HepG2 (cell line): ENCODE data around the gene SAYSD1. TPM values are rescaled to one million over a fixed set of nuclear protein-coding genes. Genes with fewer than 3 reads are reported as not detected.

Experiments
- ATAC-seq: fragments of 200-7000 bp; cut with Tn5 transposase; 3 replicates; pipeline ENCODE4 v1.9.1; 2020; ENCODE audit warnings: mild to moderate bottlenecking, moderate library complexity
- BruUV-seq: library from RNA; stranded (reverse); fragments of 400-500 nt; replicated peaks from 2 replicates; lab custom pipeline; 2021; lab: Mats Ljungman, UMichigan
- CTCF ChIA-PET: fragments of 300-600 bp; formaldehyde crosslinking; extraction: SDS; loops from one replicate; lab custom pipeline; 2021; ENCODE audit warnings: low total read pairs, inconsistent platforms, low intra/inter-chr PET ratio; lab: Yijun Ruan, JAX
- POLR2A ChIA-PET: fragments of 350-600 bp; sonication (Branson Sonifier 250); formaldehyde crosslinking; loops from one replicate; lab custom pipeline; 2020; ENCODE audit warnings: antibody characterized with exemption, inconsistent platforms; lab: Yijun Ruan, JAX
- DNase-seq: peaks from one replicate; pipeline ENCODE4 v3.0.0-alpha.2; 2015; ENCODE audit warnings: low spot score
- FAIRE-seq: peaks from 3 replicates; lab custom pipeline; 2011; peaks lifted over from hg19 to GRCh38; lab: Jason Lieb, UNC
- H2AFZ ChIP-seq: one replicate; pipeline ENCODE4 v1.6.1; 2011; ENCODE audit warnings: low read length, inconsistent platforms
- H3K27ac ChIP-seq: fragments of 300-600 bp; 3 replicates; pipeline ENCODE4 v1.8.0; 2011; ENCODE audit warnings: mixed run types, mild to moderate bottlenecking, mixed read lengths, low read length, inconsistent platforms; ENCODE audit not compliant: insufficient read depth; ENCODE audit errors: extremely low read length
- H3K27me3 ChIP-seq, 2 experiments: fragments of 200-600 bp in 1 of 2; 2 replicates in 1 of 2; 3 replicates in 1 of 2; pipeline versions ENCODE4 v1.6.0 to v1.8.0; 2011; ENCODE audit warnings: low read length in 2 of 2, mild to moderate bottlenecking in 2 of 2, moderate library complexity in 2 of 2, inconsistent platforms in 1 of 2; ENCODE audit not compliant: insufficient read depth in 2 of 2, control insufficient read depth in 1 of 2
- H3K36me3 ChIP-seq, 2 experiments: fragments of 200-600 bp in 1 of 2; replicated peaks in 1 of 2; 2 replicates in 1 of 2; 3 replicates in 1 of 2; pipeline versions ENCODE4 v1.5.1 to v1.8.0; 2011; ENCODE audit warnings: low read length in 2 of 2, inconsistent platforms in 1 of 2; ENCODE audit not compliant: insufficient read depth in 2 of 2, control insufficient read depth in 1 of 2
- H3K4me1 ChIP-seq: 2 replicates; pipeline ENCODE4 v1.5.1; 2012; ENCODE audit warnings: low read length, inconsistent platforms; ENCODE audit not compliant: insufficient read depth
- H3K4me2 ChIP-seq: 2 replicates; pipeline ENCODE4 v1.6.0; 2011; ENCODE audit warnings: low read depth, low read length, inconsistent platforms
- H3K4me3 ChIP-seq, 3 experiments: fragments of 200-600 bp in 1 of 3; sonication (generic), shearing (Covaris generic) in 1 of 3; replicated peaks in 1 of 3; 2 replicates each; pipeline ENCODE4 v1.5.1; 2011 to 2016; ENCODE audit warnings: low read length in 3 of 3, inconsistent platforms in 2 of 3, low read depth in 2 of 3, mild to moderate bottlenecking in 2 of 3, control low read depth in 1 of 3, mixed read lengths in 1 of 3; ENCODE audit not compliant: insufficient read depth in 1 of 3
- H3K79me2 ChIP-seq: one replicate; pipeline ENCODE4 v1.6.1; 2011; ENCODE audit warnings: low read length, inconsistent platforms; ENCODE audit not compliant: insufficient read depth
- H3K9ac ChIP-seq: 2 replicates; pipeline ENCODE4 v1.6.0; 2011; ENCODE audit warnings: mild to moderate bottlenecking, low read depth, low read length, inconsistent platforms; ENCODE audit not compliant: insufficient read depth
- H3K9me3 ChIP-seq: 2 replicates; pipeline ENCODE4 v1.5.1; 2012; ENCODE audit warnings: mild to moderate bottlenecking, low read length
- H4K20me1 ChIP-seq: 2 replicates; pipeline ENCODE4 v1.6.0; 2011; ENCODE audit warnings: inconsistent platforms, mild to moderate bottlenecking, low read length, moderate library complexity; ENCODE audit not compliant: insufficient read depth
- CREM ChIP-seq, 2 experiments: sonication (generic) in 1 of 2; formaldehyde crosslinking in 1 of 2; IDR thresholded peaks; 2 replicates each; pipeline versions ENCODE4 v1.4.0 to v1.6.1; 2016 to 2020; ENCODE audit warnings: antibody characterized with exemption in 1 of 2, mild to moderate bottlenecking in 1 of 2, missing genetic modification reagents in 1 of 2
- HCFC1 ChIP-seq: fragments of 150-350 bp; IDR thresholded peaks from 2 replicates; pipeline ENCODE4 v1.6.1; 2014; ENCODE audit warnings: low read depth, low read length
- KDM3A ChIP-seq: IDR thresholded peaks from 2 replicates; pipeline ENCODE4 v1.6.1; 2018; ENCODE audit warnings: low read depth, missing compliant biosample characterization
- NR2F1 ChIP-seq, 2 experiments: fragments of 450-650 bp in 1 of 2; formaldehyde crosslinking in 1 of 2; IDR thresholded peaks; 2 replicates each; pipeline versions ENCODE4 v1.5.0 to v1.6.1; 2016 to 2020; ENCODE audit warnings: mild to moderate bottlenecking in 1 of 2, missing compliant biosample characterization in 1 of 2, missing genetic modification reagents in 1 of 2, moderate library complexity in 1 of 2
- TAF15 ChIP-seq: fragments of 200-400 bp; formaldehyde crosslinking; IDR thresholded peaks from one replicate; pipeline ENCODE4 v1.6.1; 2018; ENCODE audit warnings: mild to moderate bottlenecking, low read depth, low read length; ENCODE audit not compliant: poor library complexity, severe bottlenecking
- TBP ChIP-seq: sonication (generic); formaldehyde crosslinking; IDR thresholded peaks from 2 replicates; pipeline ENCODE4 v1.5.0; 2020; ENCODE audit warnings: missing genetic modification reagents
- YEATS2 ChIP-seq: sonication (generic); formaldehyde crosslinking; IDR thresholded peaks from 2 replicates; pipeline ENCODE4 v1.4.0; 2020; ENCODE audit warnings: missing genetic modification reagents, borderline replicate concordance
- ZBTB38 ChIP-seq: sonication (generic); formaldehyde crosslinking; IDR thresholded peaks from 2 replicates; pipeline ENCODE4 v1.5.1; 2020; ENCODE audit warnings: mild to moderate bottlenecking, missing genetic modification reagents
- ZBTB7A ChIP-seq: sonication (generic); formaldehyde crosslinking; IDR thresholded peaks from 2 replicates; pipeline ENCODE4 v1.8.0; 2022; ENCODE audit warnings: mild to moderate bottlenecking, missing genetic modification reagents
- ZFYVE20 ChIP-seq: sonication (generic); formaldehyde crosslinking; IDR thresholded peaks from 2 replicates; pipeline ENCODE4 v1.8.0; 2023; ENCODE audit warnings: low read depth, mild to moderate bottlenecking, moderate library complexity, missing genetic modification reagents, borderline replicate concordance
- ZNF232 ChIP-seq: sonication (generic); formaldehyde crosslinking; IDR thresholded peaks from 2 replicates; pipeline ENCODE4 v1.4.0; 2020; ENCODE audit warnings: missing genetic modification reagents, borderline replicate concordance
- ZNF350 ChIP-seq: sonication (generic); formaldehyde crosslinking; IDR thresholded peaks from 2 replicates; pipeline ENCODE4 v1.4.0; 2020; ENCODE audit warnings: mild to moderate bottlenecking, low read depth, missing genetic modification reagents, borderline replicate concordance
- ZZZ3 ChIP-seq: sonication (generic); formaldehyde crosslinking; IDR thresholded peaks from 2 replicates; pipeline ENCODE4 v1.4.0; 2020; ENCODE audit warnings: missing genetic modification reagents, mild to moderate bottlenecking, borderline replicate concordance
- WGBS: methylation state at CpG from one replicate; pipeline ENCODE4 v1.1.6; 2017; ENCODE audit warnings: low lambda C conversion rate; 5-methylcytosine and 5-hydroxymethylcytosine counted together
- in situ Hi-C: cut with HindIII; loops from 2 replicates; pipeline ENCODE4 v1.10.0; 2017; ENCODE audit warnings: low pct_unique_long_range_greater_than_20kb; ENCODE audit not compliant: extremely low pct_ligation_motif_present
- intact Hi-C: fragments of 100-400 bp; cut with micrococcal nuclease; formaldehyde crosslinking; loops from one replicate; pipeline ENCODE4 v1.10.0; 2022; ENCODE audit not compliant: unreplicated experiment
- polyA plus RNA-seq, 8 experiments: library from polyadenylated mRNA; depleted of rRNA in 3 of 8; stranded (reverse) in 7 of 8; unstranded in 1 of 8; fragments of >200 nt; fragmentation: Illumina TruSeq in 4 of 8; extraction: Trizol in 4 of 8; gene quantifications; 2 replicates each; pipeline versions ENCODE4 v1.2.1 to v1.2.3, GENCODE V29; 2011 to 2016; ENCODE audit warnings: low read depth in 4 of 8, missing spikeins in 1 of 8, mixed read lengths in 1 of 8; ENCODE audit not compliant: insufficient read depth in 1 of 8
- total RNA-seq, 5 experiments: library from RNA; depleted of rRNA; stranded (reverse); fragments of >200 nt; fragmentation: Illumina TruSeq; extraction: Trizol; gene quantifications; 2 replicates each; pipeline ENCODE4 v1.2.3, GENCODE V29; 2016; ENCODE audit warnings: low read depth in 1 of 5
- TF ChIP-seq, protein P1 (sequence below): sonication (generic); formaldehyde crosslinking; conservative IDR thresholded peaks from 2 replicates; pipeline ENCODE4 v1.8.0; 2022; ENCODE audit warnings: mild to moderate bottlenecking, moderate library complexity, missing genetic modification reagents
- TF ChIP-seq, protein P2 (sequence below): sonication (generic); formaldehyde crosslinking; IDR thresholded peaks from 2 replicates; pipeline ENCODE4 v1.4.0; 2020; ENCODE audit warnings: missing genetic modification reagents, mild to moderate bottlenecking, borderline replicate concordance

Gene SAYSD1
- total and polyA plus RNA-seq, 2 of the 13 experiments (the other 11 are each of a cell fraction or from before 2014, with no cell fraction given): 10.1 to 16.0 TPM

GRCh38 chr6:39083231-39083634, 31.8 kb downstream of the SAYSD1 start:
- no peak for TF ChIP-seq YEATS2 (CRISPR knock-in tag)
- no peak for TF ChIP-seq CREM (IDR thresholded peaks at IDR 0.05)
- TF ChIP-seq CREM (CRISPR knock-in tag; IDR thresholded peaks at IDR 0.05): no peak
- no peak for TF ChIP-seq ZFYVE20 (CRISPR knock-in tag)
- TF ChIP-seq KDM3A: no peak
- TF ChIP-seq, all 625 proteins: peak for 0
- H3K4me2 ChIP-seq: no peak overlapping the region
- ChIA-PET CTCF (no interaction called here), POLR2A (no interaction called here)
- FAIRE-seq (no peak), DNase-seq (no peak), ATAC-seq (no peak; the same call in 2 of the 3 replicates)
- 14% methylated on average over 1 of the region's 2 CpGs for WGBS
- H4K20me1 ChIP-seq: no peaks in the 10 kb centered on the region
- no peak overlapping the region for H3K9ac ChIP-seq
- no peaks in the 10 kb centered on the region for H3K79me2 ChIP-seq
- no peak overlapping the region for H2AFZ ChIP-seq
- no peaks in the 10 kb centered on the region for H3K9me3 ChIP-seq
- H3K4me3 ChIP-seq: no peak overlapping the region
- H3K27ac ChIP-seq: no peak overlapping the region
- in situ Hi-C loops: no loop called here
- intact Hi-C loops: no loop called here
- H3K4me1 ChIP-seq: no peaks in the 10 kb centered on the region
- H3K36me3 ChIP-seq: no peaks in the 10 kb centered on the region
- no TSS peak for BruUV-seq
- peaks cover 0 to 18% of the 10 kb centered on the region in 2 experiments; a peak in 1 of 5 replicates for H3K27me3 ChIP-seq

GRCh38 chr6:39082310-39082709, 32.7 kb downstream of the SAYSD1 start:
- H3K9me3 ChIP-seq: no peaks in the 10 kb centered on the region
- TF ChIP-seq ZNF350 (CRISPR knock-in tag) (no peak), TAF15 (no peak), HCFC1 (no peak), TBP (CRISPR knock-in tag) (no peak), ZBTB38 (CRISPR knock-in tag) (no peak), ZZZ3 (CRISPR knock-in tag) (no peak), ZBTB7A (CRISPR knock-in tag) (no peak), NR2F1 (CRISPR knock-in tag; IDR thresholded peaks at IDR 0.05) (no peak), ZNF232 (CRISPR knock-in tag) (no peak)
- TF ChIP-seq, protein P1, sequence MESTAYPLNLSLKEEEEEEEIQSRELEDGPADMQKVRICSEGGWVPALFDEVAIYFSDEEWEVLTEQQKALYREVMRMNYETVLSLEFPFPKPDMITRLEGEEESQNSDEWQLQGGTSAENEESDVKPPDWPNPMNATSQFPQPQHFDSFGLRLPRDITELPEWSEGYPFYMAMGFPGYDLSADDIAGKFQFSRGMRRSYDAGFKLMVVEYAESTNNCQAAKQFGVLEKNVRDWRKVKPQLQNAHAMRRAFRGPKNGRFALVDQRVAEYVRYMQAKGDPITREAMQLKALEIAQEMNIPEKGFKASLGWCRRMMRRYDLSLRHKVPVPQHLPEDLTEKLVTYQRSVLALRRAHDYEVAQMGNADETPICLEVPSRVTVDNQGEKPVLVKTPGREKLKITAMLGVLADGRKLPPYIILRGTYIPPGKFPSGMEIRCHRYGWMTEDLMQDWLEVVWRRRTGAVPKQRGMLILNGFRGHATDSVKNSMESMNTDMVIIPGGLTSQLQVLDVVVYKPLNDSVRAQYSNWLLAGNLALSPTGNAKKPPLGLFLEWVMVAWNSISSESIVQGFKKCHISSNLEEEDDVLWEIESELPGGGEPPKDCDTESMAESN (CRISPR knock-in tag): no peak
- TF ChIP-seq, protein P2, sequence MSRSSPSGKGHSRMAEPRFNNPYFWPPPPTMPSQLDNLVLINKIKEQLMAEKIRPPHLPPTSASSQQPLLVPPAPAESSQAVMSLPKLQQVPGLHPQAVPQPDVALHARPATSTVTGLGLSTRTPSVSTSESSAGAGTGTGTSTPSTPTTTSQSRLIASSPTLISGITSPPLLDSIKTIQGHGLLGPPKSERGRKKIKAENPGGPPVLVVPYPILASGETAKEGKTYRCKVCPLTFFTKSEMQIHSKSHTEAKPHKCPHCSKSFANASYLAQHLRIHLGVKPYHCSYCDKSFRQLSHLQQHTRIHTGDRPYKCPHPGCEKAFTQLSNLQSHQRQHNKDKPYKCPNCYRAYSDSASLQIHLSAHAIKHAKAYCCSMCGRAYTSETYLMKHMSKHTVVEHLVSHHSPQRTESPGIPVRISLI: no peak
- TF ChIP-seq, all 625 proteins: peak for 0
- Histone ChIP-seq H3K4me3 (no peak overlapping the region), H3K36me3 (no peaks in the 10 kb centered on the region), H4K20me1 (no peaks in the 10 kb centered on the region), H3K4me2 (no peak overlapping the region), H3K9ac (no peak overlapping the region), H2AFZ (no peak overlapping the region), H3K4me1 (no peaks in the 10 kb centered on the region), H3K79me2 (no peaks in the 10 kb centered on the region), H3K27me3 (peaks cover 0 to 14% of the 10 kb centered on the region in 2 experiments; a peak in 1 of 5 replicates), H3K27ac (no peak overlapping the region)
- BruUV-seq: no TSS peak
- WGBS: 10% methylated on average over 8 of the region's 8 CpGs
- DNase-seq: no peak
- intact Hi-C loops (no loop called here), in situ Hi-C loops (no loop called here)
- no peak for ATAC-seq
- ChIA-PET CTCF (no interaction called here), POLR2A (no interaction called here)
- FAIRE-seq: no peak
